Thoracic aorta (tissue), 2 donors: ENCODE measurements around the gene PRKAR1A. TPM values are rescaled to one million over a fixed set of nuclear protein-coding genes. Genes with fewer than 3 reads are reported as not detected.

ENCODE experiments used
- ATAC-seq: fragments of 150-250 bp; one replicate; pipeline ENCODE4 v1.8.0; 2017; ENCODE audit warnings: low read depth; ENCODE audit not compliant: insufficient number of reproducible peaks, low FRiP score
- DNase-seq: peaks from one replicate; pipeline ENCODE4 v3.0.0-alpha.2; 2020; ENCODE audit warnings: low spot score
- H3K27ac ChIP-seq, 2 donors: fragments of 200-600 bp; sonication (generic); 1 replicate in 1 of 2; 2 replicates in 1 of 2; pipeline ENCODE4 v1.5.1; 2016; ENCODE audit warnings: mild to moderate bottlenecking in 2 of 2, moderate library complexity in 2 of 2
- H3K27me3 ChIP-seq: fragments of 200-600 bp; sonication (generic); replicated peaks from 2 replicates; pipeline ENCODE4 v1.6.0; 2016; ENCODE audit warnings: mild to moderate bottlenecking; ENCODE audit not compliant: insufficient read depth
- H3K36me3 ChIP-seq: fragments of 200-600 bp; sonication (generic); one replicate; pipeline ENCODE4 v1.5.1; 2016
- H3K4me1 ChIP-seq, 2 donors: fragments of 200-600 bp; sonication (generic); 1 replicate in 1 of 2; 2 replicates in 1 of 2; pipeline versions ENCODE4 v1.5.1 to v1.6.0; 2016; ENCODE audit warnings: low read depth in 2 of 2, mild to moderate bottlenecking in 1 of 2; ENCODE audit not compliant: control insufficient read depth in 1 of 2
- H3K4me3 ChIP-seq: fragments of 200-600 bp; sonication (generic); 2 replicates; pipeline ENCODE4 v1.5.1; 2016; ENCODE audit warnings: mild to moderate bottlenecking
- H3K9me3 ChIP-seq: fragments of 200-600 bp; sonication (generic); 2 replicates; pipeline ENCODE4 v1.5.1; 2016
- total RNA-seq, 2 donors: library from RNA; depleted of rRNA; stranded (reverse); fragments of >200 nt; gene quantifications; one replicate each; pipeline versions ENCODE4 v1.1.0 to v1.2.3, GENCODE V29; 2016
- TF ChIP-seq, protein P1 (sequence below): fragments of 200-600 bp; sonication (generic); IDR thresholded peaks from one replicate; pipeline ENCODE4 v1.5.1; 2019; ENCODE audit warnings: antibody characterized with exemption

Gene PRKAR1A
- total RNA-seq, 2 donors from 2014 or later = 345 to 412 TPM

DNA sequence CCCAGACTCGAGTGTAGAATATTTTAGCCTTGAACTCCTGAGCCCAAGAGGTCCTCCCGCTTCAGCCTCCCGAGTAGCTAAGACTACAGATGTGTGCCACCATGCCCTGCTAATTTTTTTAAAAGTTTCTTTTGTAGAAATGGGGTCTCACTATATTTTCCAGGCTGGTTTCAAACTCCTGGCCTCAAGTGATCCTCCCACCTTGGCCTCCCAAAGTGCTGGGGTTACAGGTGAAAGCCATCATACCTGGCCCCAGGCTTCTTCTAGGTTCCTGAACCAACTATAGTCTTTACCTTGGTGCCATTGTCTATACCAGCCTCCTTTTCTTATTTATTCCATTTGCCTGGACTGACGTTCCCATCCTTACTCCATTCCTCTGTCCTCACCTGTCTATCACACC is 17.1 kb upstream of the PRKAR1A start:
- Histone ChIP-seq H3K27ac (no peak overlapping the region), H3K4me3 (no peak overlapping the region), H3K36me3 (no peaks in the 10 kb centered on the region), H3K4me1 (peaks cover 6 to 27% of the 10 kb centered on the region in 2 donors), H3K27me3 (no peaks in the 10 kb centered on the region), H3K9me3 (no peaks in the 10 kb centered on the region)
- ATAC-seq (no peak), DNase-seq (no peak)
- TF ChIP-seq, protein P1, sequence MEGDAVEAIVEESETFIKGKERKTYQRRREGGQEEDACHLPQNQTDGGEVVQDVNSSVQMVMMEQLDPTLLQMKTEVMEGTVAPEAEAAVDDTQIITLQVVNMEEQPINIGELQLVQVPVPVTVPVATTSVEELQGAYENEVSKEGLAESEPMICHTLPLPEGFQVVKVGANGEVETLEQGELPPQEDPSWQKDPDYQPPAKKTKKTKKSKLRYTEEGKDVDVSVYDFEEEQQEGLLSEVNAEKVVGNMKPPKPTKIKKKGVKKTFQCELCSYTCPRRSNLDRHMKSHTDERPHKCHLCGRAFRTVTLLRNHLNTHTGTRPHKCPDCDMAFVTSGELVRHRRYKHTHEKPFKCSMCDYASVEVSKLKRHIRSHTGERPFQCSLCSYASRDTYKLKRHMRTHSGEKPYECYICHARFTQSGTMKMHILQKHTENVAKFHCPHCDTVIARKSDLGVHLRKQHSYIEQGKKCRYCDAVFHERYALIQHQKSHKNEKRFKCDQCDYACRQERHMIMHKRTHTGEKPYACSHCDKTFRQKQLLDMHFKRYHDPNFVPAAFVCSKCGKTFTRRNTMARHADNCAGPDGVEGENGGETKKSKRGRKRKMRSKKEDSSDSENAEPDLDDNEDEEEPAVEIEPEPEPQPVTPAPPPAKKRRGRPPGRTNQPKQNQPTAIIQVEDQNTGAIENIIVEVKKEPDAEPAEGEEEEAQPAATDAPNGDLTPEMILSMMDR = no peak

GRCh38 chr17:68497885-68498319 is 14.3 kb upstream of the PRKAR1A start:
- no peaks in the 10 kb centered on the region for H3K9me3 ChIP-seq
- TF ChIP-seq, protein P1 = no peak
- DNase-seq (no peak), ATAC-seq (no peak)
- peaks cover 6 to 18% of the 10 kb centered on the region in 2 donors for H3K4me1 ChIP-seq
- no peak overlapping the region for H3K4me3 ChIP-seq
- H3K27ac ChIP-seq = no peak overlapping the region
- no peaks in the 10 kb centered on the region for H3K36me3 ChIP-seq
- no peaks in the 10 kb centered on the region for H3K27me3 ChIP-seq

DNA sequence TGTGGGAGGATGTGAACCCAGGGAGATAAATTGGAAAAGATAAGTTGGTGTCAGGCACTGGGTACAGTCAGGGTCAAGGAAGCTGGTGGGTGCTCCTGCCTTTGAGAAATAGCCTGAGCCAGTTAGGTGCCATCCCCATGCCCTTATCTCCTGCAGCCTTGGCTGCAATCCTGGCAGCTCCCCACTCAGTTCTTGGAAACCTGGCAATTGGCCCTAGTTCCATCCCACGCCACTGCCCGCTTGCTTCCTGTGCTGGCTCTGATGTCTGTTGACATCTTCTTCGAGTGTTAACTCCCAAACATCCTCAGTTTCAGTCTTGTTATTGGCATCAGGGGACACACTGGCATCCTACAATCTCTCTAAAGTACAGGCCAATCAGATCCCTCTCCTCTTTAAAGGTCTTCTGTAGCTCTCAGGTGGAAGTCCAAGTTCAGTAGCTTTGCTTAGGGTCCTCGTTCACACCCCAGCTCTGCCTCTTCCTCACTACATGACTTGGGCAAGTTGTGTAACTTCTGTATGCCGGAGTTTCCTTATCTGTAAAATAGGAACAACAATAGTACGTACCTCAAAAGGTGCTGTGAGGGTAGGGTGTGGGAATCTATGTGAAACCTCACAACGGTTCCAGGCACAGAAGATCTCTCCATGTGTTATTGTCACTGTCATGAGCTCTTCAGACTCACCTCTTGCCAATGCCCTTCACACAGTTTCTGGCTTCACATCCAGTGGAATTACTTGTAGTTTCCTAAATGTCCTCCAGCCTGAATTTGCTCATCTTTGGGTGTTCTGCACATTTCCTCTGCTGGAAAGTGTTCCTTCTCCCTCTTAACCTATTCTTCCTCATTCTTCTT is 13.5 kb upstream of the PRKAR1A start:
- no peaks in the 10 kb centered on the region for H3K36me3 ChIP-seq
- no peaks in the 10 kb centered on the region for H3K9me3 ChIP-seq
- no peak for ATAC-seq
- H3K4me1 ChIP-seq = peaks cover under 1 to 10% of the 10 kb centered on the region in 2 donors
- H3K4me3 ChIP-seq = no peak overlapping the region
- TF ChIP-seq, protein P1 = no peak
- no peak for DNase-seq
- H3K27ac ChIP-seq = no peak overlapping the region
- H3K27me3 ChIP-seq = no peaks in the 10 kb centered on the region

DNA sequence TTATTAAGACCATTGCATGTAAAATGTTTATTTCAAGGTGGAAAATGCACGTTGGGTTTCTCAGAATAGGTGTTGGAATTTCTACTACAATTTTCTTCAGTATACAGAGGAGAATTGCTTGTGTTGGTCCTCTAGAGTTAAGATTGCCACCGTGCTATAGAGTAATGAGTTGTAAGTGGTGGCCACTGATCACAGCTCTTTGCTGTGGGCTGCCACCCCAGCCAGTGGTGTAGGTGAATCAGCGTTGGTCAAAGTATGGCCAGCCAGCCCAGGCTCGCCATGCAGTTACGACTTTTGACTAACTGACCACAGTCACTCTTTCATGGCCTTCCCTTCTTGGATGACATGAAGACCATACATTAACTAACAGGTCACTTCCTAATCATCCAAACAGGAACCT is 12.6 kb upstream of the PRKAR1A start:
- Histone ChIP-seq H3K4me1 (peaks cover 0 to 9% of the 10 kb centered on the region in 2 donors), H3K27ac (no peak overlapping the region), H3K27me3 (no peaks in the 10 kb centered on the region), H3K36me3 (no peaks in the 10 kb centered on the region), H3K9me3 (no peaks in the 10 kb centered on the region), H3K4me3 (no peak overlapping the region)
- DNase-seq (no peak), ATAC-seq (no peak)
- TF ChIP-seq, protein P1 = no peak

GRCh38 chr17:68501074-68501473 is 11.2 kb upstream of the PRKAR1A start:
- Histone ChIP-seq H3K36me3 (no peaks in the 10 kb centered on the region), H3K27ac (no peak overlapping the region), H3K4me1 (peaks cover 0 to 9% of the 10 kb centered on the region in 2 donors), H3K27me3 (no peaks in the 10 kb centered on the region), H3K9me3 (no peaks in the 10 kb centered on the region), H3K4me3 (no peak overlapping the region)
- TF ChIP-seq, protein P1 = no peak
- DNase-seq = no peak
- no peak for ATAC-seq
